T-cell (primary cell): ENCODE results near the gene CACNG4. TPM values are rescaled to one million over a fixed set of nuclear protein-coding genes. Genes with fewer than 3 reads are reported as not detected.

Source experiments
- ATAC-seq, 4 experiments: fragments of 200-7000 bp in 3 of 4; fragments of 150-1000 bp in 1 of 4; cut with Tn5 transposase; replicated peaks in 1 of 4; 1 replicate in 3 of 4; 2 replicates in 1 of 4; pipeline ENCODE4 v1.10.0; 2021; ENCODE audit warnings: moderate library complexity in 3 of 4, mild to moderate bottlenecking in 2 of 4, moderate number of reproducible peaks in 1 of 4
- CTCF ChIA-PET, 2 donors: fragments of 300-600 bp; sonication (Branson Sonifier 250); formaldehyde crosslinking; loops; one replicate each; lab custom pipeline; 2022; ENCODE audit warnings: antibody characterized with exemption in 2 of 2; lab: Charles Lee
- POLR2A ChIA-PET, 2 donors: fragments of 300-600 bp; sonication (Branson Sonifier 250); formaldehyde crosslinking; loops; one replicate each; lab custom pipeline; 2022; ENCODE audit warnings: antibody characterized with exemption in 2 of 2; lab: Charles Lee
- DNase-seq, 35 experiments: peaks; one replicate each; pipeline versions ENCODE4 v3.0.0 to v3.0.0-alpha.2; 2013 to 2023
- H3K27ac ChIP-seq: one replicate; pipeline ENCODE4 v1.5.1; 2013; ENCODE audit warnings: low read length
- H3K27me3 ChIP-seq, 2 experiments: replicated peaks in 1 of 2; 1 replicate in 1 of 2; 2 replicates in 1 of 2; pipeline versions ENCODE4 v1.6.1 to v1.7.0; 2013; ENCODE audit warnings: low read length in 1 of 2, mixed read lengths in 1 of 2; ENCODE audit not compliant: control insufficient read depth in 2 of 2, insufficient read depth in 2 of 2; ENCODE audit errors: extremely low read depth in 1 of 2
- H3K36me3 ChIP-seq, 2 donors: 1 replicate in 1 of 2; 2 replicates in 1 of 2; pipeline versions ENCODE4 v1.6.1 to v1.7.0; 2013; ENCODE audit warnings: low read length in 1 of 2; ENCODE audit not compliant: control insufficient read depth in 2 of 2, insufficient read depth in 1 of 2; ENCODE audit errors: extremely low read depth in 1 of 2
- H3K4me1 ChIP-seq, 2 experiments: 1 replicate in 1 of 2; 2 replicates in 1 of 2; pipeline versions ENCODE4 v1.6.1 to v1.7.0; 2013; ENCODE audit warnings: low read length in 2 of 2, mixed read lengths in 1 of 2; ENCODE audit not compliant: insufficient read depth in 2 of 2, control insufficient read depth in 1 of 2; ENCODE audit errors: extremely low read depth in 1 of 2
- H3K4me3 ChIP-seq, 2 donors: 1 replicate in 1 of 2; 2 replicates in 1 of 2; pipeline versions ENCODE4 v1.5.1 to v1.7.0; 2013; ENCODE audit warnings: mild to moderate bottlenecking in 2 of 2, low read length in 1 of 2, moderate library complexity in 1 of 2; ENCODE audit not compliant: control insufficient read depth in 1 of 2; ENCODE audit errors: extremely low read depth in 1 of 2
- H3K9me3 ChIP-seq: 2 replicates; pipeline ENCODE4 v1.7.0; 2013
- H3K27ac Mint-ChIP-seq, 2 donors: one replicate each; pipeline ENCODE4 v1.8.0; 2020 to 2021; ENCODE audit warnings: mild to moderate bottlenecking in 2 of 2, mixed read lengths in 2 of 2
- H3K27me3 Mint-ChIP-seq, 2 donors: one replicate each; pipeline ENCODE4 v1.8.0; 2021 to 2022; ENCODE audit warnings: mixed read lengths in 2 of 2
- H3K36me3 Mint-ChIP-seq: one replicate; pipeline ENCODE4 v1.8.0; 2021; ENCODE audit warnings: mixed read lengths
- H3K4me1 Mint-ChIP-seq, 3 donors: one replicate each; pipeline ENCODE4 v1.8.0; 2020 to 2022; ENCODE audit warnings: mixed read lengths in 3 of 3, mild to moderate bottlenecking in 1 of 3
- H3K4me3 Mint-ChIP-seq, 3 donors: one replicate each; pipeline ENCODE4 v1.8.0; 2020 to 2022; ENCODE audit warnings: mild to moderate bottlenecking in 3 of 3, mixed read lengths in 3 of 3, moderate library complexity in 3 of 3
- H3K9me3 Mint-ChIP-seq, 3 donors: one replicate each; pipeline ENCODE4 v1.8.0; 2020 to 2022; ENCODE audit warnings: mixed read lengths in 3 of 3
- WGBS: methylation state at CpG from one replicate; pipeline ENCODE4 v1.1.5; 2013; ENCODE audit warnings: missing lambda C conversion rate; ENCODE audit not compliant: insufficient coverage; 5-methylcytosine and 5-hydroxymethylcytosine counted together
- total RNA-seq, 35 experiments: library from RNA in 6 of 35; stranded (reverse) in 6 of 35; fragments of 120-200 nt in 1 of 35; gene quantifications; one replicate each; pipeline versions ENCODE4 v1.2.1 to v1.2.4 and lab custom pipeline; 2013 to 2026

Gene CACNG4
- total RNA-seq, 5 donors from 2014 or later (not counting 1 experiment from before 2014, with no cell fraction given): 0.06 to 0.20 (median 0.13) TPM; not detected in 2

- WGBS: 75% methylated on average over 17 of the region's 23 CpGs
- CTCF ChIA-PET: no interaction called here
- ATAC-seq: no peak
- peaks cover 33 to 52% of the 10 kb centered on the region in 2 donors for H3K27me3 Mint-ChIP-seq
- H3K36me3 Mint-ChIP-seq: no peaks in the 10 kb centered on the region
- no peaks in the 10 kb centered on the region for H3K9me3 Mint-ChIP-seq
- Histone ChIP-seq H3K27ac (no peak overlapping the region), H3K9me3 (no peaks in the 10 kb centered on the region), H3K4me3 (no peak overlapping the region), H3K4me1 (peaks cover 0 to 2% of the 10 kb centered on the region in 2 experiments), H3K36me3 (no peaks in the 10 kb centered on the region), H3K27me3 (peaks cover 0 to 63% of the 10 kb centered on the region in 2 experiments)
- H3K4me1 Mint-ChIP-seq: peaks cover 0 to 3% (median 3%) of the 10 kb centered on the region in 3 donors
- no peak overlapping the region for H3K4me3 Mint-ChIP-seq
- POLR2A ChIA-PET: no interaction called here
- no peak overlapping the region for H3K27ac Mint-ChIP-seq
- DNase-seq: no peak
These were observed 23.7 kb downstream of the CACNG4 start for GRCh38 chr17:66988069-66988798.

GRCh38 chr17:66989076-66989475 lies 24.6 kb downstream of the CACNG4 start:
- Histone ChIP-seq H3K9me3 (no peaks in the 10 kb centered on the region), H3K27ac (no peak overlapping the region), H3K36me3 (no peaks in the 10 kb centered on the region), H3K27me3 (peaks cover 0 to 57% of the 10 kb centered on the region in 2 experiments), H3K4me1 (no peaks in the 10 kb centered on the region), H3K4me3 (no peak overlapping the region)
- ChIA-PET CTCF (no interaction called here), POLR2A (no interaction called here)
- 67% methylated on average over 3 of the region's 4 CpGs for WGBS
- DNase-seq (no peak), ATAC-seq (no peak)
- Mint-ChIP-seq H3K9me3 (no peaks in the 10 kb centered on the region), H3K4me1 (no peaks in the 10 kb centered on the region), H3K36me3 (no peaks in the 10 kb centered on the region), H3K27me3 (peaks cover 33 to 44% of the 10 kb centered on the region in 2 donors), H3K27ac (no peak overlapping the region), H3K4me3 (no peak overlapping the region)

- no peaks in the 10 kb centered on the region for H3K9me3 ChIP-seq
- H3K27ac ChIP-seq: no peak overlapping the region
- no peaks in the 10 kb centered on the region for H3K36me3 Mint-ChIP-seq
- H3K4me1 Mint-ChIP-seq: no peaks in the 10 kb centered on the region
- peaks cover 0 to 56% of the 10 kb centered on the region in 2 experiments for H3K27me3 ChIP-seq
- 63% methylated on average over 2 of the region's 8 CpGs for WGBS
- ChIA-PET POLR2A (no interaction called here), CTCF (no interaction called here)
- H3K27me3 Mint-ChIP-seq: peaks cover 33 to 41% of the 10 kb centered on the region in 2 donors
- ATAC-seq (no peak), DNase-seq (no peak)
- no peak overlapping the region for H3K4me3 Mint-ChIP-seq
- H3K27ac Mint-ChIP-seq: no peak overlapping the region
- no peaks in the 10 kb centered on the region for H3K4me1 ChIP-seq
- H3K9me3 Mint-ChIP-seq: no peaks in the 10 kb centered on the region
- no peak overlapping the region for H3K4me3 ChIP-seq
- H3K36me3 ChIP-seq: no peaks in the 10 kb centered on the region
These were observed 25.1 kb downstream of the CACNG4 start for GRCh38 chr17:66989579-66989978.

- H3K27ac ChIP-seq: no peak overlapping the region
- H3K9me3 ChIP-seq: no peaks in the 10 kb centered on the region
- no peak overlapping the region for H3K4me3 ChIP-seq
- ATAC-seq (no peak), DNase-seq (no peak)
- Mint-ChIP-seq H3K4me1 (no peaks in the 10 kb centered on the region), H3K9me3 (no peaks in the 10 kb centered on the region), H3K27ac (no peak overlapping the region), H3K27me3 (peaks cover 34 to 36% of the 10 kb centered on the region in 2 donors), H3K4me3 (no peak overlapping the region), H3K36me3 (no peaks in the 10 kb centered on the region)
- H3K27me3 ChIP-seq: peaks cover 0 to 51% of the 10 kb centered on the region in 2 experiments
- CTCF ChIA-PET: no interaction called here
- WGBS: 68% methylated on average over 4 of the region's 6 CpGs
- POLR2A ChIA-PET: no interaction called here
- no peaks in the 10 kb centered on the region for H3K36me3 ChIP-seq
- no peaks in the 10 kb centered on the region for H3K4me1 ChIP-seq
These were observed 25.5 kb downstream of the CACNG4 start for GRCh38 chr17:66990047-66990446.

- Histone ChIP-seq H3K27ac (no peak overlapping the region), H3K27me3 (peaks cover 0 to 37% of the 10 kb centered on the region in 2 experiments), H3K4me1 (no peaks in the 10 kb centered on the region), H3K9me3 (no peaks in the 10 kb centered on the region), H3K36me3 (no peaks in the 10 kb centered on the region), H3K4me3 (no peak overlapping the region)
- Mint-ChIP-seq H3K27me3 (peaks cover 22 to 39% of the 10 kb centered on the region in 2 donors), H3K4me1 (no peaks in the 10 kb centered on the region), H3K9me3 (no peaks in the 10 kb centered on the region), H3K4me3 (no peak overlapping the region), H3K36me3 (no peaks in the 10 kb centered on the region), H3K27ac (no peak overlapping the region)
- ATAC-seq (no peak), DNase-seq (no peak)
- 91% methylated on average over 10 of the region's 12 CpGs for WGBS
- ChIA-PET POLR2A (interaction anchor here in 1 of 2 donors (0.6 kb wide), 1 partner anchor 386 kb away, joined by 3 read pairs; no protein-coding TSS in a partner anchor), CTCF (no interaction called here)
These were observed 28.5 kb downstream of the CACNG4 start for GRCh38 chr17:66992911-66993442.

GRCh38 chr17:66994361-66994760 lies 29.9 kb downstream of the CACNG4 start:
- ChIA-PET CTCF (no interaction called here), POLR2A (no interaction called here)
- no peaks in the 10 kb centered on the region for H3K4me1 Mint-ChIP-seq
- H3K36me3 Mint-ChIP-seq: no peaks in the 10 kb centered on the region
- peaks cover 0 to 34% of the 10 kb centered on the region in 2 experiments for H3K27me3 ChIP-seq
- DNase-seq (no peak), ATAC-seq (no peak)
- no peak overlapping the region for H3K4me3 ChIP-seq
- no peaks in the 10 kb centered on the region for H3K36me3 ChIP-seq
- H3K27ac Mint-ChIP-seq: no peak overlapping the region
- no peaks in the 10 kb centered on the region for H3K9me3 ChIP-seq
- no peak overlapping the region for H3K27ac ChIP-seq
- no peak overlapping the region for H3K4me3 Mint-ChIP-seq
- H3K4me1 ChIP-seq: no peaks in the 10 kb centered on the region
- 87% methylated on average over 8 of the region's 8 CpGs for WGBS
- peaks cover 20 to 36% of the 10 kb centered on the region in 2 donors for H3K27me3 Mint-ChIP-seq
- no peaks in the 10 kb centered on the region for H3K9me3 Mint-ChIP-seq
